Neural crest cell (in vitro differentiated cells): ENCODE data around the gene SNX13. TPM values are rescaled to one million over a fixed set of nuclear protein-coding genes. Genes with fewer than 3 reads are reported as not detected.

ENCODE experiments used
- DNase-seq: peaks from one replicate; pipeline ENCODE4 v3.0.0; 2021; ENCODE audit warnings: low read depth, mixed read lengths, low spot score
- H3K27ac Mint-ChIP-seq: one replicate; pipeline ENCODE4 v1.8.0; 2021; ENCODE audit warnings: mild to moderate bottlenecking, mixed read lengths; ENCODE audit not compliant: unreplicated experiment
- H3K27me3 Mint-ChIP-seq: 2 replicates; pipeline ENCODE4 v1.8.0; 2021; ENCODE audit warnings: low read depth, mild to moderate bottlenecking, mixed read lengths
- H3K36me3 Mint-ChIP-seq: 2 replicates; pipeline ENCODE4 v1.8.0; 2021; ENCODE audit warnings: low read depth, mild to moderate bottlenecking, mixed read lengths
- H3K4me1 Mint-ChIP-seq: 2 replicates; pipeline ENCODE4 v1.8.0; 2021; ENCODE audit warnings: mixed read lengths
- H3K4me3 Mint-ChIP-seq: one replicate; pipeline ENCODE4 v1.8.0; 2021; ENCODE audit warnings: mild to moderate bottlenecking, mixed read lengths
- H3K9me3 Mint-ChIP-seq: 2 replicates; pipeline ENCODE4 v1.8.0; 2021; ENCODE audit warnings: mixed read lengths
- CTCF ChIP-seq: fragments of 200-600 bp; sonication (generic); conservative IDR thresholded peaks from 2 replicates; pipeline ENCODE4 v1.5.0; 2021; ENCODE audit warnings: antibody characterized with exemption, mild to moderate bottlenecking
- total RNA-seq: library from RNA; stranded (reverse); gene quantifications from 2 replicates; pipeline ENCODE4 v1.2.1, GENCODE V29; 2021

The SNX13 gene
- total RNA-seq, 1 donor from 2014 or later, result 35.4 TPM

- Mint-ChIP-seq H3K9me3 (no peaks in the 10 kb centered on the region), H3K4me1 (no peaks in the 10 kb centered on the region), H3K4me3 (no peak overlapping the region), H3K36me3 (peaks cover 3% of the 10 kb centered on the region), H3K27me3 (peaks cover 3% of the 10 kb centered on the region), H3K27ac (no peak overlapping the region)
- no peak for DNase-seq
- no peak for TF ChIP-seq CTCF
Measured at GRCh38 chr7:17741426-17741825, 198.9 kb downstream of the SNX13 start.

Other genes with a start within 250 kb of the SNX13 start
- not detected in 2 replicates for gene PRPS1L1, start 87.4 kb upstream of the SNX13 start, total RNA-seq